Activated naive CD8-positive, alpha-beta T cell treated with anti-CD3 and anti-CD28 coated beads, Interleukin-2, amount 50 U/mL, for 16 hours (primary cell): Measurements from ENCODE around the gene DOCK4.
"Not testable (repeated sequence)": the region's sequence is repeated elsewhere in the genome, so short reads cannot be mapped to it uniquely, and the experiment has no call there.

Experiments
- DNase-seq: peaks from one replicate; pipeline ENCODE4 v3.0.0-alpha.2; 2020; ENCODE audit warnings: low read depth, low spot score

Gene DOCK4

GRCh38 chr7:112133328-112133727, 72.9 kb downstream of the DOCK4 start:
- no peak for DNase-seq

- no peak for DNase-seq
Observed at GRCh38 chr7:112132051-112132694, 74.0 kb downstream of the DOCK4 start.

GRCh38 chr7:112130729-112131410, 75.3 kb downstream of the DOCK4 start:
- no peak for DNase-seq

GRCh38 chr7:112129655-112130323, 76.4 kb downstream of the DOCK4 start:
- no peak for DNase-seq

GRCh38 chr7:112128461-112129425, 77.5 kb downstream of the DOCK4 start:
- DNase-seq, result not testable (repeated sequence)

- not testable (repeated sequence) for DNase-seq
Observed at GRCh38 chr7:112128041-112128440, 78.2 kb downstream of the DOCK4 start.

- DNase-seq, result no peak
Observed at GRCh38 chr7:112125250-112125649, 80.9 kb downstream of the DOCK4 start.

- no peak for DNase-seq
Observed at GRCh38 chr7:112124061-112124766, 82.0 kb downstream of the DOCK4 start.

GRCh38 chr7:112122798-112123197, 83.4 kb downstream of the DOCK4 start:
- no peak for DNase-seq

- DNase-seq, result no peak
Observed at GRCh38 chr7:112122144-112122543, 84.1 kb downstream of the DOCK4 start.

GRCh38 chr7:112121318-112121717, 84.9 kb downstream of the DOCK4 start:
- no peak for DNase-seq

GRCh38 chr7:112120696-112121217, 85.4 kb downstream of the DOCK4 start:
- DNase-seq, result no peak

- no peak for DNase-seq
Observed at GRCh38 chr7:112118581-112119566, 87.3 kb downstream of the DOCK4 start.

- no peak for DNase-seq
Observed at GRCh38 chr7:112116894-112117293, 89.3 kb downstream of the DOCK4 start.

GRCh38 chr7:112116358-112116757, 89.8 kb downstream of the DOCK4 start:
- DNase-seq, result no peak

- DNase-seq, result no peak
Observed at GRCh38 chr7:112115880-112116279, 90.3 kb downstream of the DOCK4 start.

GRCh38 chr7:112113913-112114575, 92.2 kb downstream of the DOCK4 start:
- no peak for DNase-seq

- DNase-seq, result no peak
Observed at GRCh38 chr7:112112822-112113255, 93.4 kb downstream of the DOCK4 start.

- DNase-seq, result no peak
Observed at GRCh38 chr7:112110651-112111050, 95.5 kb downstream of the DOCK4 start.
